NOMO-1 treated with DMSO at 0.1 percent for 48 hours (cell line): ENCODE data around the gene EXOC4.
"Not testable (repeated sequence)": the region's sequence is repeated elsewhere in the genome, so short reads cannot be mapped to it uniquely, and the experiment has no call there.

ENCODE experiments used
- DNase-seq: peaks from one replicate; lab custom pipeline; 2025; ENCODE audit not compliant: unreplicated experiment; lab: John Stamatoyannopoulos, UW

The EXOC4 gene

DNA sequence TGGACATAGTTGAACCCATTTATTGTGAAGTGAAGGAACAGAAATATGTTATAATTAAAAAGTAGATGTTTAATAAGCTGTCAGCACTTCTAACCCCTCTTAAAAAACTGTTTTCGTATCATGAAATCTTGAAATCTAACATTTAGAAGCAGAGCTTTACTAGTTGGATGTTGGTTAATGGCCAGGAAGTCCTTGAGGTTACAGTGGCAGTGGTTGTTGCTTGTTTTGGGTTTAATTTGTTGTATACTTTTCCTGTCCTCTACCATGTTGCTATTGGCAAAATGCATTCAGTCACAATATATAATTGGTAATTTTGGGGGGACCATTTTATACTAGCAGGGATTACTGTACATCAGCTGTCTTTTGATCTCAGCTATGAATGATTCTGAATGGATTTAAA lies 60.7 kb downstream of the EXOC4 start:
- DNase-seq: no peak

DNA sequence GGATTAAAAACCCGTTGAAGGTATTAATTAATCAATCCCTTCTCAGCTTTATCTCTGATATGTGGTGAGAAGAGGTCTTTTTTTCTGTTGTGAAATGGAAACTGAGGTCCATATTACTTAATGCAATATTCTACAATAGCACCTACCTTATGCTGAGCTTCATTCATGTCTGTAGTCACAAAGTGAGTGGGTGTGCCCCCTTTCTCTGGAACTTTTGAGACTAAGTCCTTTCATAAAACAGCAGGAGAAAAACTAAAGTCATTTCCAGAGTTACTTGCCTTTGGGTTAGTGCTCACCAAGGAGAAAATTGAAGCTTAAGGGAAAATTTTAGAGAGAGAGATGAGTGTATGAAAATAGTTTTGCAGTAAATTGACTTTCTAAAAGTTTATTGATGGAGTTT lies 61.2 kb downstream of the EXOC4 start:
- DNase-seq: no peak

DNA sequence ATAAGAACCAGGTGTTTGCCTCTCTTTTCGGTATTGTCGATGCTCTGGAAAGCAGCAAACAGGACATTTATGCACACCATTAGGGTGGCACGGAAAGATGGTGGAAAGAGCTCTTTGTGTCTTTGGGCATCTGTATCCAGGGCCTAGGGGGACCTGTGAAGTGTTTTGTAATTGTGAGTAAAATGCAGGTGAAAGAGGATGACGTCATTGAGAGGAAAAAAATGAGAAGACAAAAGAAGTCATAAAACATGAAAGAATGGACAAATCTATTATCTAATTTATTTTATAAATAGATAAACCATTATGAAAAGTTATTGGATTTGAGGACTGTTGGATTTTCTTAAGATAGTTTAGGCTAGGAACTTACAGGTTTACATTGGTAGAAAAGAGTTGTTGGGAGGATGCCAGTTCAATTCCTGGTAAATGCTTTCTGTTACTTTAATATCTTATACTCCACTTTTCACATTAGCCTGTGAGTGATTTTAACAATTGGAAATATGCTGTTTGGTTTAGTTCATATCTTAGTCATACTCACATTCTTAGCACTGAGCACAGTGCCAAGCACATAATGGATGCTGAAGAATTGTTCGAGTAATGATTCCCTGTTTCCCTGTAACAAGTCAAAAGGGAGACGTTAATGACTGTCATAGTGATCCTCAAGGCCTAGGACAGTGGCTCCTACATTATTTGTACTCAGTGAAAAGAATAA lies 62.6 kb downstream of the EXOC4 start:
- DNase-seq: no peak

DNA sequence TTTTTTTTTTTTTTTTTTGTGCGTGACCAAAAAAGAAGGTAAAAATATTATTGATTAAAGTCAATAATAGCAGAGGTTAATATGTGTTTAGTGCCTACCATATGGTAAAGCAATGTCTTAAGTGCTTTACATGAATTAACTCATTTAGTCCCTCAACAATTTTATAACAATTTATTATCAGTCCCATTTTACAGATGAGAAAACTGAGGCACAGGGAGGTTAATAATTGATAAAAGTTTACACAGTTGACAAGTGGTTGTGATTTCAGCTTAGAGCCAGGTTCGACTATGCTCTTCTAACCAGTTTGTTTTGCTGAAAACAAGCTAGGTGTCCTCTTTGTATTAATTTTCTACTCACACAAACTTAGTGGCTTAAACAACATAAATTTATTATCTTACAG lies 67.0 kb downstream of the EXOC4 start:
- DNase-seq: no peak

DNA sequence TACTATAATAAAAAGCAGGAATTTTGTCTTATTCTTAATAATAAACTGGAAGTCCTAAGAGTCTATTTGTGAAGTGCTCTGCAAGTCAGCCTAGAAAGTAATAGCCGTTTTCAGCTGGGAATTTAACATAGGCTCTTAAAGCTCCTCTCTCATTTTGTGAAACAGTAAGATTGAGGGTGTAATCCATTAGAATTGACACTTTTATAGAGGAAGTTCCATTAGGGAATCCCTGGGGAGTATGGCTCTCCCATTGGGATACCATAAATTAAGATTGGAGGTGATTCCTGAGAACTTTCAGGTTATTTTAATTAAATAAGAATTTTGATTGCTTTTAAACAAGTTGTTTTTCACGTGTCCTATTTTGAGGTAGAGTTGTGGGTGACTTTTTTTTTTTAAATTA lies 68.0 kb downstream of the EXOC4 start:
- no peak for DNase-seq

DNA sequence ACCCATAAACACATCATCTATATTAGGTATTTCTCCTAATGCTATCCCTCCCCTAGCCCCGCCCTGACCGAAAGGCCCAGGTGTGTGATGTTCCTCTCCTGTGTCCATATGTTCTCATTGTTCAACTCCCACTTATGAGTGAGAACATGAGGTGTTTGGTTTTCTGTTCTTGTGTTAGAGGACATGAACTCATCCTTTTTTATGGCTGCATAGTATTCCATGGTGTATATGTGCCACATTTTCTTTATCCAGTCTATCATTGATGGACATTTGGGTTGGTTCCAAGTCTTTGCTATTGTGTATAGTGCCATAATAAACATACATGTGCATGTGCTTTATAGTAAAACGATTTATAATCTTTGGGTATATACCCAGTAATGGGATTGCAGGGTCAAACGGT lies 68.5 kb downstream of the EXOC4 start:
- DNase-seq: not testable (repeated sequence)

DNA sequence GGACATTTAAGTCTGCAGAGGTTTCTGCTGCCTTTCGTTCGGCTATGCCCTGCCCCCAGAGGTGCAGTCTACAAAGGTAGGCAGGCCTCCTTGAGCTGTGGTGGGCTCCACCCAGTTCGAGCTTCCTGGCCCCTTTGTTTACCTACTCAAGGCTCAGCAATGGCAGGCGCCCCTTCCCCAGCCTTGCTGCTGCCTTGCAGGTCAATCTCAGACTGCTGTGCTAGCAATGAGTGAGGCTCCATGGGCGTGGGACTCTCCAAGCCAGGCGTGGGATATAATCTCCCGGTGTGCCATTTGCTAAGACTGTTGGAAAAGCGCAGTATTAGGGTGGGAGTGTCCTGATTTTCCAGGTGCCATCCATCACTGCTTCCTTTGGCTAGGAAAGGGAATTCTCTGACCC lies 73.9 kb downstream of the EXOC4 start:
- not testable (repeated sequence) for DNase-seq

DNA sequence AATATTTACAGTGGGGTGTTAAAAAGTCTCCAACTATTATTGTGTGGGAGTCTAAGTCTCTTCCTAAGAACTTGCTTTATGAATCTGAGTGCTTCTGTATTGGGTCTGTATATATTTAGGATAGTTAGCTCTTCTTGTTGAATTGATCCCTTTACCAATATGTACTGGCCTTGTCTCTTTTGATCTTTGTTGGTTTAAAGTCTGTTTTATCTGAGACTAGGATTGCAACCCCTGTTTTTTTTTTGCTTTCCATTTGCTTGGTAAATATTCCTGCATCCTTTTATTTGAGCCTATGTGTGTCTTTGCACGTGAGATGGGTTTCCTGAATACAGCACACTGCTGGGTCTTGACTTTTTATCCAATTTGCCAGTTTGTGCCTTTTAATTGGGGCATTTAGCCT lies 75.1 kb downstream of the EXOC4 start:
- not testable (repeated sequence) for DNase-seq

DNA sequence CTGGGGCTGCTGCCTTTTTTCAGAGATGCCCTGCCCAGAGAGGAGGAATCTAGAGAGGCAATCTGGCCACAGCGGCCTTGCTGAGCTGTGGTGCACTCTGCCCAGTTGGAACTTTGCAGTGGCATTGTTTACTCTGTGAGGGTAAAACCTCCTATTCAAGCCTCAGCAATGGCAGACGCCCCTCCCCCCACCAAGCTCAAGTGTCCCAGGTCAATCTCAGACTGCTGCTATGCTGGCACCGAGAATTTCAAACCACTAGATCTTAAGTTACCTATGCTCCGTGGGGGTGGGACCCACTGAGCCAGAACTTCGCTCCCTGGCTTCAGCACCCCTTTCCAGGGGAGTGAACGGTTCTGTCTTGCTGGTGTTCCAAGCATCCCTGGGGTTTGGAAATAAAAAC lies 77.2 kb downstream of the EXOC4 start:
- DNase-seq: no peak

DNA sequence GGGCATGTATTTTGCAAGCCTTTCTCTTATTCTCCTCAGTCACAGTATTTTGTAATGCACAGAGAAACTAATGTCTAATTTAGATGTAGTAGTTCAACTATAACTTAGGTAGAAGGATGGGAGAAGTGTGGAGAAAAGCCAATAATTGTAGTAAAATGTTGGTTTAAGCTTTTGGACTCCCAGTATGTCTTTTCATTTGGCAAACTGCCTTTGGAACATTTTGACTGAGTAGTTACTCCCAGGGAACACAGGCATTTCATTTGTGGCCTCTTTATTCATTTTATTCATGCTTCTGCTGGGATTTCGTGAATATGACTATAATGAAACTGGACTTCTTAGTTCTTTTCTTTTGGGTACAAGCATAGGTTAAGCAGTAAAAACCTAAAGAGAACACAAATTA lies 79.0 kb downstream of the EXOC4 start:
- no peak for DNase-seq

DNA sequence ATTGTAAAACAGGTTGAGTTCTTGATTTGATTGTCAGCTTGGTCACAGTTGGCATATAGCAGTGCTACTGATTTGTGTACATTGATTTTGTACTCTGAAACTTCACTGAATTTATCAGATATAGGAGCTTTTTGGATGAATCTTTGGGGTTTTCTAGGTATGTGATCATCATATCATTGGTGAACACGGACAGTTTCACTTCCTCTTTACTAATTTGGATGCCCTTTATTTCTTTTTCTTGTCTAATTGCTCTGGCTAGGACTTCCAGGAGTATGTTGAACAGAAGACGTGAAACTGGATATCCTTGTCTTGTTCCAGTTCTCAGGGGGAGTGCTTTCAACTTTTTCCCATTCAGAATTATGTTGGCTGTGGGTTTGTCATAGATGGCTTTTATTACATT lies 86.9 kb downstream of the EXOC4 start:
- DNase-seq: no peak

DNA sequence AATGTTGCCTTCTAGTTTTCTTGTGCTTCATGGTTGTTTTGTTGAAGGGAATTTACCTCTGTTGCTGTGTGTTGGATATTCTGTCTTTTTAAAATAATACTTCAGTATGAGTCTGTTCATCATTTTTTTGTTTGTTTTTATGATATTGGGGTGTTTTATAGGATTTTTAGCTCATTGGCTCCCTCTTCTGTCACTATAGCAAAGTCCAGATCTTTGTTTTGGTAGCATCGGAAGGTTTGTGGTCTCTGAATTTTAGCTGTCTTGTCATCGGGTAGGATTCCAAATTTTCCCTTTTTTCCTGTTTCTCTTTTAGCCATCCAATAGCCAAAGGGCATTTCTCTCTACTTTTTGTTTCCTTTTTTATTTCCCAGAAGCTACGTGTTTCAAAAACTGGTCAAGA lies 91.4 kb downstream of the EXOC4 start:
- DNase-seq: no peak

DNA sequence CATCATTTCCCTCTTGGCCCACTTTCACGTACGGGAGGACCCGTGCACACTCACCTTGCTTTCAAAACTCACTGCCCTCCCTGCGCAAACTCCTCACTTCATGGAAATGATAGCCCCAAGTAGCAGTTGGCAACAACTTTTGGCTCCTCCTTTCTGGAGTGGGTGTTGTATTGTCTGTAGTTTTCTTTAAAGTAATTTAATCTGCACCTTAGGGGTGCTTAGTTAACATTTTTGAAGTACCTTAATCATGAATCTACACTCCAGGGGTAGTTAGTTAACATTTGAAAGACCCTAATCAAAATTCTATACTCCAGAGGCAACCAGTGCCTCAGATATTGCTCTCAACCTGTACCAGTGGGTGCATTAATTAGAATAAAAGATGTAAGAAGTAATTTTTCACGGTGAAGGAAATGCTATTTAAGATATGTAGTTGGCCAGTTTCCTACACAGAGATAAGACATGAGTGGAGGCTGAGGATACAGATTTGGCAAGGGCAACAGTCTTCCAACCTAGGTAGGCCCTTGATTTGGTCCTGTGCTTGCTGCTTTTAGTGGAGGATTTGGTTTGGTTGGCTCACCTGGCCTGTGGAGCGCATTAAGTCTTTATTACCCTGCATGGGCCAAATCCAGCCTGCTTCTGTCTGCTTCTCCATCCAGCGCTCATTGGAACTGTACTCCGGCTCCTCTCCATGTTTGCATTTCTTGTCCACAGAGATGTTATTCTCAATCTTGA lies 93.0 kb downstream of the EXOC4 start:
- DNase-seq: no peak

DNA sequence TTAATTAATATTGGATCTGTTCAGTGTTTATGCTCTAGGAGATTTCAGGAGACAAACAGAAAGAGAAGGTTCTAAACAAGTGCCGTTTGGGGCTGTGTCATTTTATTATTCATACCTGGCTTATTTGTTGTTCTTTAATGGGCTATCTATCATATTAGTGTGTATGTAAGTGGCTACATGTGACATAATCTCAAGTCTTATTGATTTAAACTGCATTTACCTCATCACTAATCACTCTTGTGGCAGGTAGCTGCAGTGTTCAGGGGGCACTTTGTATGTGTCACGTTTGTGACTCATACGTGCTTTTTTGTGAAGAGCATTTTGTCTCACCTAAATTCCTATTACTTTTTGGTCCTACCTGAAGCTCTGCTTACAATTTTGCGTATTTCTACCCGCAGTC lies 95.4 kb downstream of the EXOC4 start:
- no peak for DNase-seq

DNA sequence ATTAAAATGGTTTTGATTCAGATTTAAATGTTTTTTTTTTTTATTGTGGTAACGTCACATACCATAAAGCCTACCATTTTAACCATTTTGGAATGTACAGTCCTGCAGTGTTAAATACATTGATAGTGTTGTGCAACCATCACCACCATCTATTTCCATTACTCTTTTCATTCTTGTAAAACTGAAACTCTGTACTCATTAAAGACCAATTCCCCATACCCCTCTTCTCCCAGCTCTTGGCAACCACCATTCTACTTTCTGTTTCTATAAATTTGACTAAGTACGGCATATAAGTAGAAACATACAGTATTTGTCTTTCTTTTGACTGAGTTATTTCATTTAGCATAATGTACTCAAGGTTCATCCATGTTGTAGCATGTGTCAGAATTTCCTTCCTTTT lies 96.2 kb downstream of the EXOC4 start:
- DNase-seq: no peak

DNA sequence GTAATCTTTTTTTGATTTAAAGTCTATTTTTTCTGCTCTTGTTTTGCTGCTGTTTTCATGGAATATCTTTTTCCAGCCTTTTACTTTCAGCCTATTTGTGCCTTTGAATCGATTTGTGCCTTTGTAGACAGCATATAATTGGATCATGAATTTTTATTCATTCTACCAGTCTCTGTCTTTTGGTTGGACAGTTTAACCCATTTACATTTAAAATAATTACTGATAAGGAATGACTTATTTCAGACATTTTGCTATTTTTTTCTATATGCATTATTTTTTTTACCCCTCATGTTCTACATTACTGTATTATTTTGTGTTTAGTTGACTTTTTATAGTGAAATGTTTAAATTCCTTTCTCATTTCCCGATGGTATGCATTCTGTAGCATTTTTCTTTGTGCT lies 99.6 kb downstream of the EXOC4 start:
- no peak for DNase-seq

DNA sequence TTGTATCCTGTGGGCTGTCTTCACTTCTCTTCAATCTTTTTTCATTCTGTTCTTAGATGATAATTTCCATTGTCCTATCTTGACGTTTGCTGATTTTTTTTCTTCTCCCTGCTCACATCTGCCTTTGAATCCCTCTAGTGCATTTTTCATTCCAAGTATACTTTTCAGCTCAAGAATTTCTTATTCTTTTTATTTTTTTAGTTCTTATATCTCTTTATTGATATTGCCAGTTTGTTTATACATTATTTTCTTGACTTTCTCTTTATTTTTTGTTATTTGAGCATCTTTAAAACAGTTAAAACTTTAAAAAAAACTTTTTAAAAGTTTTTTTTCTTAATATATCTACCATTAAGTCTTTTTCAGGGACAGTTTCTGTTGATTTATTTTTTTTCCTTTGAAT lies 100.9 kb downstream of the EXOC4 start:
- no peak for DNase-seq

DNA sequence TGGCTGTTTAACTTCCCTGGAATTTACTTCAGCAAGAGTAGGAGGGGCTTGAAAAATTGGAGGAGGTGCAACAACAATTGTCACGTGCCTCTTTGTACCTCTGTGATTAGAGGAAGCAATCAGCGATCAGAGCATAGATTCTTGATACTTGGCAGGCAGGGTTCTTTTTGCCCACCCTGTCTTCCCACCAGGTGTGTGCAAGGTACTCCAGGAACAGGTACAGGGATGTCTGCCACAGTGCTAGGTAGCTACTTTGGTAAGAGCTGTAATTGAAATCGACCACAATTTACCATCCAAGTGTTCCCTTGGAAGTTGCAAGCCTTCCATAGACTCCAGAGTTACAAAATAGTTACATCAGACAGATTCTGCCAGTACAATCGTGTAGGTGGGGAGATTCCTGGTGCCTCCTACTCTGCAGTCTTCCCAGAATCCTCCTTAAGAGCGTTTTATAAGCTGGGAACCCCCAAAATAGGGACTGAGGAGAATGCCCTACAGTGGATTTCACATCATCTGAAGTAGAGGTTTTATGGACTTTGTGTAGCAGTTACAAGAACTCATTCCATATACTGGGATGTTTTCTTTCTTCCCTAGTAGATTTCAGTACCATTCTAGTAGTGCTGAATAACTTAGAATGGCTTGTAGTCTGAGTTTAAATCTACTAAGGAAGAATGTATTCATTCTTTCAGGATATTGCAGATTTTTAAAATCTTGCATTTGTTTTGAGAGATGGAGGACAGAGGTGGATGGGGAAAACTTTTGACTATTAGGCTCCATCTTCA lies 101.9 kb downstream of the EXOC4 start:
- DNase-seq: no peak

DNA sequence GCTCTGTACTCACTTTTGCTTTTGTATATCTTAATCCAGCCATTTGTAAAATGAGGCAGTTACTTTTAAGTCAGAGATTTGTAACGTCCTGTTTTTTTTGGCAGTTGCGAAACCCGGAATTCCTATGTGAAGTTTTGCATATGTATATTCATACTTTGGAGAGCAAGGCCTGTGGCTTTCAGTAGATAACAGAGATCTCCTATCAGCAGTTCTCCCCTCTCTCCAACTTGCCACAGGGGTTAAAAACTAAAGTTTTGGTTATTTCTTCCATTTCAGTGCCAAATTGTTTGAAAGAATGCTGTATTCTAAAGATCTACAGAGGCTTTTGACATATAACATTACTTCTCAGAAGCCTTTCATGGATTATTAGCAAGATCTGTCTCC lies 102.4 kb downstream of the EXOC4 start:
- no peak for DNase-seq

DNA sequence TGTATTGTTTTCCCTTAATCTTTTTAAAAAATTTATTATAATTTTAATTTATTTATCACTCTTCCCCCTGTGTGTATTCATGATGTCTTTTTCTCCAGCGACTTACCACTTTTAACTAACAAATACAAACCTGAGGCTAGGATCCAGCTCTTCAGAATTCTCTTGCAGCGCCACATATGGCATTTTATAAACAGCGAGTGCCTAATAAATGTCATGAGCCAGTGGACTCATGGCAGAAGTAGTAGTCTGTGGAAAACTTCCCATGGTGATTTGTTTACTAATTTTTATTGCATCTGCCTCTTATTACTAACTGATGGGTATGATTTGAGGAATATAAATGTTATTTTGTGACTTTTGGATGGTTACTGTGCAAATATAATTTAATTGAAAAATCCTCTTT lies 102.9 kb downstream of the EXOC4 start:
- no peak for DNase-seq

DNA sequence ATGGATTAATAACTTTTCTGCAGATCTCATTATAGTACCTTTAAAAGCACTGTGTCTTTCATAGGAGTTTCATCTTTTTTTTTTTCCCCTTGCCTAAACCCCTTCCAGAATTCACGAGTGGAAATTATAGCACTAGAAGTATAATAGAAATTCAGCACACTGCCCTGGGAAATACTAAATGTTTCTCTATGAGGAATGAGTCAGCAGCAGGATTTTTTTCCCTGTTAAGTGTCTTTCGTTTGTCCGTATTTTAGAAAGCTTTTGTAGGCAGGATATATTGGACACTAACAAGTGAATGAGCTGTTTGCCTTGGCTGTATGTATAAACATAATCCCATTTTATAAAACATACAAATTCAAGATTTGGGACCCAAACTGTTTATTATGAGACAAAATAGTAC lies 105.8 kb downstream of the EXOC4 start:
- no peak for DNase-seq

DNA sequence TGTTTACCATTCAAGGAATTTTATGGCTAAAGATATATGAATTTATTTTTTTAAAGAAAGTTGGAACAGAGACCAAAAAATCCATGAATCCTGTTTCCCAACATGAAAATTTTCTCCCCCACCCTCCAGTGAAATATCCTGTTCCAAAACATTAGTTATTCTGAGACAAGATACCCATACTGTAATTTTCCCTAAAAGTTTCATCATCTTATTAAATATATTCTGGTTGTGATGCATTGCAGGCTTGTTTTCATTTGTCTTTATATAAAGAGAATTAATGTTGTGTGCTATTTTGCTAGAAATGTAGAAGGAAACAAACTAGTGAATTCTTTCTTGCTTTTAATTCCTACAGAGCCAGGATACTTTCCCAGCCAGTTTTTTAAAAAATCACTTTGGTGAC lies 106.6 kb downstream of the EXOC4 start:
- DNase-seq: no peak
